Osteocyte (in vitro differentiated cells): ENCODE results near the gene AP3S1. TPM values are rescaled to one million over a fixed set of nuclear protein-coding genes. Genes with fewer than 3 reads are reported as not detected.
"Not testable (repeated sequence)": the region's sequence is repeated elsewhere in the genome, so short reads cannot be mapped to it uniquely, and the experiment has no call there.

Experiments used
- DNase-seq: peaks from one replicate; pipeline ENCODE4 v3.0.0; 2021; ENCODE audit warnings: mixed read lengths; ENCODE audit not compliant: unreplicated experiment; ENCODE audit errors: extremely low spot score
- H3K27ac Mint-ChIP-seq: one replicate; pipeline ENCODE4 v1.8.0; 2021; ENCODE audit warnings: mild to moderate bottlenecking, mixed read lengths; ENCODE audit not compliant: unreplicated experiment
- H3K27me3 Mint-ChIP-seq: one replicate; pipeline ENCODE4 v1.8.0; 2021; ENCODE audit warnings: mixed read lengths; ENCODE audit not compliant: unreplicated experiment
- H3K36me3 Mint-ChIP-seq: one replicate; pipeline ENCODE4 v1.8.0; 2021; ENCODE audit warnings: mixed read lengths; ENCODE audit not compliant: unreplicated experiment
- H3K4me1 Mint-ChIP-seq: one replicate; pipeline ENCODE4 v1.8.0; 2021; ENCODE audit warnings: mixed read lengths; ENCODE audit not compliant: unreplicated experiment
- H3K4me3 Mint-ChIP-seq: one replicate; pipeline ENCODE4 v1.8.0; 2021; ENCODE audit warnings: mild to moderate bottlenecking, moderate library complexity, mixed read lengths; ENCODE audit not compliant: unreplicated experiment
- H3K9me3 Mint-ChIP-seq: one replicate; pipeline ENCODE4 v1.8.0; 2021; ENCODE audit warnings: mixed read lengths; ENCODE audit not compliant: unreplicated experiment
- CTCF ChIP-seq: fragments of 200-600 bp; sonication (generic); IDR thresholded peaks from 2 replicates; pipeline ENCODE4 v1.5.0; 2021; ENCODE audit warnings: antibody characterized with exemption, mild to moderate bottlenecking, moderate library complexity
- total RNA-seq: library from RNA; stranded (reverse); gene quantifications from 2 replicates; pipeline ENCODE4 v1.2.1, GENCODE V29; 2021

AP3S1 gene
- total RNA-seq, 1 donor from 2014 or later = 102 TPM

- Mint-ChIP-seq H3K4me1 (peaks cover 12% of the 10 kb centered on the region), H3K4me3 (no peak overlapping the region), H3K36me3 (peaks cover 47% of the 10 kb centered on the region), H3K27ac (no peak overlapping the region), H3K27me3 (no peaks in the 10 kb centered on the region), H3K9me3 (peaks cover 11% of the 10 kb centered on the region)
- no peak for DNase-seq
- TF ChIP-seq CTCF = no peak
Observed at GRCh38 chr5:115875447-115875846, 33.7 kb downstream of the AP3S1 start.

GRCh38 chr5:115877342-115877741 is 35.6 kb downstream of the AP3S1 start:
- not testable (repeated sequence) for H3K4me3 Mint-ChIP-seq, H3K27me3 Mint-ChIP-seq, H3K27ac Mint-ChIP-seq, DNase-seq
- Mint-ChIP-seq H3K4me1 (peaks cover 12% of the 10 kb centered on the region), H3K9me3 (peaks cover 18% of the 10 kb centered on the region), H3K36me3 (peaks cover 40% of the 10 kb centered on the region)

- H3K27me3 Mint-ChIP-seq, DNase-seq, H3K4me1 Mint-ChIP-seq, H3K4me3 Mint-ChIP-seq, H3K27ac Mint-ChIP-seq: not testable (repeated sequence)
- H3K9me3 Mint-ChIP-seq = peaks cover 18% of the 10 kb centered on the region
- peaks cover 38% of the 10 kb centered on the region for H3K36me3 Mint-ChIP-seq
Observed at GRCh38 chr5:115882434-115882833, 40.7 kb downstream of the AP3S1 start.

- H3K4me1 Mint-ChIP-seq = no peaks in the 10 kb centered on the region
- peaks cover 11% of the 10 kb centered on the region for H3K9me3 Mint-ChIP-seq
- H3K36me3 Mint-ChIP-seq = peaks cover 26% of the 10 kb centered on the region
- TF ChIP-seq CTCF = no peak
- H3K27ac Mint-ChIP-seq = no peak overlapping the region
- no peak overlapping the region for H3K4me3 Mint-ChIP-seq
- H3K27me3 Mint-ChIP-seq = no peaks in the 10 kb centered on the region
- no peak for DNase-seq
Observed at GRCh38 chr5:115884704-115885103, 43.0 kb downstream of the AP3S1 start.

GRCh38 chr5:115885208-115885607 is 43.5 kb downstream of the AP3S1 start:
- peaks cover 21% of the 10 kb centered on the region for H3K36me3 Mint-ChIP-seq
- not testable (repeated sequence) for H3K9me3 Mint-ChIP-seq, DNase-seq, H3K27ac Mint-ChIP-seq, H3K4me1 Mint-ChIP-seq, H3K4me3 Mint-ChIP-seq, H3K27me3 Mint-ChIP-seq

- DNase-seq = no peak
- H3K27ac Mint-ChIP-seq = no peak overlapping the region
- no peaks in the 10 kb centered on the region for H3K9me3 Mint-ChIP-seq
- no peaks in the 10 kb centered on the region for H3K4me1 Mint-ChIP-seq
- no peak overlapping the region for H3K4me3 Mint-ChIP-seq
- peak; percentile 47 for TF ChIP-seq CTCF
- peaks cover 9% of the 10 kb centered on the region for H3K36me3 Mint-ChIP-seq
- no peaks in the 10 kb centered on the region for H3K27me3 Mint-ChIP-seq
Observed at GRCh38 chr5:115888027-115888426, 46.3 kb downstream of the AP3S1 start.

GRCh38 chr5:115892021-115892420 is 50.3 kb downstream of the AP3S1 start:
- no peak overlapping the region for H3K4me3 Mint-ChIP-seq
- H3K4me1 Mint-ChIP-seq = peaks cover 11% of the 10 kb centered on the region
- no peaks in the 10 kb centered on the region for H3K9me3 Mint-ChIP-seq
- DNase-seq = no peak
- no peaks in the 10 kb centered on the region for H3K27me3 Mint-ChIP-seq
- no peak for TF ChIP-seq CTCF
- H3K36me3 Mint-ChIP-seq = peaks cover 2% of the 10 kb centered on the region
- H3K27ac Mint-ChIP-seq = no peak overlapping the region
